KMS-11 (cell line): ENCODE measurements around the gene FAM111A.

Source experiments
- H2AFZ ChIP-seq: fragments of 200-600 bp; sonication (generic); 2 replicates; pipeline ENCODE4 v1.6.1; 2016; ENCODE audit warnings: antibody characterized with exemption, mixed run types, low read depth
- H3K27ac ChIP-seq: fragments of 200-600 bp; sonication (generic); 2 replicates; pipeline ENCODE4 v1.6.1; 2016; ENCODE audit warnings: mild to moderate bottlenecking, mixed run types
- H3K27me3 ChIP-seq: fragments of 200-600 bp; sonication (generic); 2 replicates; pipeline ENCODE4 v1.6.1; 2017; ENCODE audit warnings: mild to moderate bottlenecking, low read depth, mixed run types, moderate library complexity; ENCODE audit not compliant: insufficient read depth
- H3K36me3 ChIP-seq: fragments of 200-600 bp; sonication (generic); 2 replicates; pipeline ENCODE4 v1.6.1; 2017; ENCODE audit warnings: mild to moderate bottlenecking, mixed run types; ENCODE audit not compliant: insufficient read depth
- H3K4me1 ChIP-seq: fragments of 200-600 bp; sonication (generic); 2 replicates; pipeline ENCODE4 v1.6.1; 2016; ENCODE audit warnings: mild to moderate bottlenecking, low read depth, mixed run types; ENCODE audit not compliant: poor library complexity, severe bottlenecking
- H3K4me2 ChIP-seq: fragments of 200-600 bp; sonication (generic); 2 replicates; pipeline ENCODE4 v1.7.0; 2016; ENCODE audit warnings: mild to moderate bottlenecking, mixed run types
- H3K4me3 ChIP-seq: fragments of 200-600 bp; sonication (generic); IDR thresholded peaks from 2 replicates; pipeline ENCODE4 v1.6.1; 2017; ENCODE audit warnings: low read depth, low read length, mixed read lengths; ENCODE audit not compliant: insufficient read depth
- H3K79me2 ChIP-seq: fragments of 200-600 bp; sonication (generic); 2 replicates; pipeline ENCODE4 v1.6.1; 2016; ENCODE audit warnings: low read depth, mixed run types; ENCODE audit not compliant: insufficient read depth
- H3K9ac ChIP-seq: fragments of 200-600 bp; sonication (generic); 2 replicates; pipeline ENCODE4 v1.6.1; 2016; ENCODE audit warnings: mild to moderate bottlenecking, mixed run types
- H4K20me1 ChIP-seq: fragments of 200-600 bp; sonication (generic); 2 replicates; pipeline ENCODE4 v1.6.1; 2016; ENCODE audit warnings: mild to moderate bottlenecking, mixed run types; ENCODE audit not compliant: insufficient read depth
- CTCF ChIP-seq: fragments of 200-600 bp; sonication (generic); conservative IDR thresholded peaks from 2 replicates; pipeline ENCODE4 v1.6.1; 2017; ENCODE audit warnings: low read depth, mild to moderate bottlenecking, antibody characterized with exemption, low read length, moderate library complexity, mixed read lengths

The FAM111A gene

GRCh38 chr11:59173080-59173963 is 30.7 kb downstream of the FAM111A start:
- Histone ChIP-seq H3K36me3 (no peaks in the 10 kb centered on the region), H3K4me3 (no peak overlapping the region), H3K27me3 (no peaks in the 10 kb centered on the region), H4K20me1 (no peaks in the 10 kb centered on the region), H3K79me2 (no peaks in the 10 kb centered on the region), H3K4me2 (peak overlapping the region; percentile 91), H3K27ac (no peak overlapping the region), H2AFZ (peak overlapping the region; percentile 95; the same call in 1 of the 2 replicates), H3K9ac (no peak overlapping the region; the same call in 1 of the 2 replicates), H3K4me1 (peaks cover 13% of the 10 kb centered on the region)
- TF ChIP-seq CTCF = no peak

GRCh38 chr11:59173964-59174663 is 31.5 kb downstream of the FAM111A start:
- no peaks in the 10 kb centered on the region for H3K79me2 ChIP-seq
- H2AFZ ChIP-seq = no peak overlapping the region
- H3K4me3 ChIP-seq = no peak overlapping the region
- H3K9ac ChIP-seq = no peak overlapping the region
- H4K20me1 ChIP-seq = no peaks in the 10 kb centered on the region
- H3K36me3 ChIP-seq = no peaks in the 10 kb centered on the region
- TF ChIP-seq CTCF = no peak
- H3K27me3 ChIP-seq = no peaks in the 10 kb centered on the region
- H3K27ac ChIP-seq = no peak overlapping the region
- H3K4me1 ChIP-seq = peaks cover 21% of the 10 kb centered on the region
- H3K4me2 ChIP-seq = no peak overlapping the region

DNA sequence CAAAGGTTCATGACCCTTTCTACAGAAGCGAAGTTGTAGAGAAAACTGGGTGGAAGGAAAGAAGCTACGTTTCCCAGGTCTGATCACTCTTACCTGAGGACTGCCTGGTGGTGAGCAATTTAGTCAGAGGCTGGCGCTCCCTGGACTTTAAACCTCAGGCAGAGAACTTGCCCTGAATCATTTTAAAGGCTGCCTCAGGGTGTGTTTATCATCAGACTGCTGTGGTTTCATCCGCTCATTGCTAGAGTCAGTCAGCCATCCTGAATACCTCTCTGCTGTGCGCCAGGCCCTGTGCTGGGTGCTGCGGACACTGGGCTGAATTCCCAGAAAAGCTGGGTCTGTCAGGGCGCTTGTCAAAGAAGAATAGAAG is 32.0 kb downstream of the FAM111A start:
- Histone ChIP-seq H3K9ac (no peak overlapping the region), H4K20me1 (no peaks in the 10 kb centered on the region), H3K4me2 (no peak overlapping the region), H3K4me3 (no peak overlapping the region), H3K27me3 (no peaks in the 10 kb centered on the region), H3K79me2 (no peaks in the 10 kb centered on the region), H3K27ac (no peak overlapping the region), H3K4me1 (peaks cover 26% of the 10 kb centered on the region), H3K36me3 (no peaks in the 10 kb centered on the region), H2AFZ (no peak overlapping the region)
- TF ChIP-seq CTCF = no peak

DNA sequence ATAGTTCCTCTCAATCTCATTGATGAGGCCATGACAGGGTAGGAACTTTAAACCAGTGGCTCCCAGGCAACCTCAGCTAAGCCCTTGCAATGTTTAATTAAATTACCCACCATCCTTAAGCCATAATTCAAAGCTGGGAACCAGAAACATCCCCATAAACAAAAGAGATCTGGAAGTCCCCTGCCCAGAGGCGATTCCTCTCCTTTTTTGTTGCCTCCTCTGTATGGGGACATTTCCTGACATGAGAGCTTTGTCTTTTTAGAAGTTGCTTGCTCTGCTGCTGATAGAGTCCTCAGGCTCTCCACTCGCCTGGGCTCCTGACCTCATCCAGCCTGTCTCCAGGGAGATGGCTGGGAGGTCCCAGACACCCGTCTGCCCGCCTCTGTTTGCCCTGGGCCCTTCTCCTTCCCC is 32.4 kb downstream of the FAM111A start:
- Histone ChIP-seq H3K79me2 (no peaks in the 10 kb centered on the region), H3K4me3 (no peak overlapping the region), H3K27ac (no peak overlapping the region), H2AFZ (no peak overlapping the region), H3K9ac (no peak overlapping the region), H3K36me3 (no peaks in the 10 kb centered on the region), H3K27me3 (no peaks in the 10 kb centered on the region), H3K4me1 (peaks cover 30% of the 10 kb centered on the region), H4K20me1 (no peaks in the 10 kb centered on the region), H3K4me2 (no peak overlapping the region)
- no peak for TF ChIP-seq CTCF
